ENCODE data around the gene TAS2R60. TPM values are rescaled to one million over a fixed set of nuclear protein-coding genes. Genes with fewer than 3 reads are reported as not detected.

Gene TAS2R60
- polyA plus RNA-seq, 1 of the 3 experiments (the other 2 are of a cell fraction), result not detected

DNA sequence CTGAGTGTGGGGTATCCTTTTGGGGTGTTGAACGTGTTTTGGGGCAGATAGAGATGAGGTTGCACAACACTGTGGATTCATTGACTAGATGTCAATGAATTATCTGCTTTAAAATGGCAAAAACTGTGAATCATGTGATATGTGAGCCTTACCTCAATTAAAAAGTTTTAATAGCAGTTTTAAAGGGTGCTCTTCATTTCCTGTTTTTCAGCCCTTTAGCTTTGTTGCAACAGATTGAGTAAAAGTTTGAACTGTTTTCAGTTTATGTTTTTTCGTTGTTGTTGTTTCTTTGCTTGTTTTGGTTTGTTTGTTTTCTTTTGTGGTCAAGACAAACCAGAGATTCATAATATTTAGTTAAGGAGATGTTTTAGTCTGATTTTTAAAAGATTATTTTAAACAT is 43.8 kb downstream of the TAS2R60 start:
- ChIA-PET POLR2A (no interaction called here), CTCF (no interaction called here)
- Histone ChIP-seq H3K4me3 (ENCODE audit: low read depth in 2 of 2, low read length in 1 of 2) (no peak overlapping the region), H3K9ac (peak overlapping the region; percentile 1; the same call in 1 of the 2 replicates), H3K9me2 (0 out of 2 replicates have a peak, but pooled peaks cover 2% of the 10 kb centered on the region), H3F3A (replicated peaks; ENCODE audit: insufficient read depth) (peaks cover 25% of the 10 kb centered on the region), H3K9me3 (no peaks in the 10 kb centered on the region), H3K36me3 (replicated peaks in 1 of 2; ENCODE audit: control insufficient read depth in 1 of 2, insufficient read depth in 2 of 2, low read length in 1 of 2) (no peaks in the 10 kb centered on the region), H4K20me1 (ENCODE audit: insufficient read depth) (no peaks in the 10 kb centered on the region), H3K27me3 (ENCODE audit: insufficient read depth) (no peaks in the 10 kb centered on the region), H3K4me2 (0 out of 2 replicates have a peak overlapping the region, but pooled peaks have one; percentile 20), H3K79me2 (ENCODE audit: insufficient read depth) (no peaks in the 10 kb centered on the region), H3K27ac (ENCODE audit: low read depth in 2 of 2, low read length in 1 of 2) (peak overlapping the region; percentile 66; a peak in 3 of 4 replicates), H3K4me1 (ENCODE audit: control insufficient read depth in 1 of 2, insufficient read depth in 2 of 2, low read depth in 1 of 2, low read length in 1 of 2) (peaks cover 3 to 35% of the 10 kb centered on the region in 2 experiments), H2AFZ (ENCODE audit: low read depth) (peak overlapping the region; percentile 70)
- DNase-seq, result no peak
- TF ChIP-seq NFIC (IDR thresholded peaks at IDR 0.05; ENCODE audit: borderline replicate concordance), result no peak
- no peak for TF ChIP-seq TCF12 (IDR thresholded peaks at IDR 0.05)
- TF ChIP-seq MEF2A (IDR thresholded peaks at IDR 0.05; ENCODE audit: borderline replicate concordance, low read depth), result no peak
- TF ChIP-seq, protein P1, sequence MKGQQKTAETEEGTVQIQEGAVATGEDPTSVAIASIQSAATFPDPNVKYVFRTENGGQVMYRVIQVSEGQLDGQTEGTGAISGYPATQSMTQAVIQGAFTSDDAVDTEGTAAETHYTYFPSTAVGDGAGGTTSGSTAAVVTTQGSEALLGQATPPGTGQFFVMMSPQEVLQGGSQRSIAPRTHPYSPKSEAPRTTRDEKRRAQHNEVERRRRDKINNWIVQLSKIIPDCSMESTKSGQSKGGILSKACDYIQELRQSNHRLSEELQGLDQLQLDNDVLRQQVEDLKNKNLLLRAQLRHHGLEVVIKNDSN (IDR thresholded peaks at IDR 0.05; ENCODE audit: borderline replicate concordance, low read depth), result no peak
- no peak for TF ChIP-seq GATA2 (CRISPR knock-in tag; IDR thresholded peaks at IDR 0.05)
- TF ChIP-seq, protein P2, sequence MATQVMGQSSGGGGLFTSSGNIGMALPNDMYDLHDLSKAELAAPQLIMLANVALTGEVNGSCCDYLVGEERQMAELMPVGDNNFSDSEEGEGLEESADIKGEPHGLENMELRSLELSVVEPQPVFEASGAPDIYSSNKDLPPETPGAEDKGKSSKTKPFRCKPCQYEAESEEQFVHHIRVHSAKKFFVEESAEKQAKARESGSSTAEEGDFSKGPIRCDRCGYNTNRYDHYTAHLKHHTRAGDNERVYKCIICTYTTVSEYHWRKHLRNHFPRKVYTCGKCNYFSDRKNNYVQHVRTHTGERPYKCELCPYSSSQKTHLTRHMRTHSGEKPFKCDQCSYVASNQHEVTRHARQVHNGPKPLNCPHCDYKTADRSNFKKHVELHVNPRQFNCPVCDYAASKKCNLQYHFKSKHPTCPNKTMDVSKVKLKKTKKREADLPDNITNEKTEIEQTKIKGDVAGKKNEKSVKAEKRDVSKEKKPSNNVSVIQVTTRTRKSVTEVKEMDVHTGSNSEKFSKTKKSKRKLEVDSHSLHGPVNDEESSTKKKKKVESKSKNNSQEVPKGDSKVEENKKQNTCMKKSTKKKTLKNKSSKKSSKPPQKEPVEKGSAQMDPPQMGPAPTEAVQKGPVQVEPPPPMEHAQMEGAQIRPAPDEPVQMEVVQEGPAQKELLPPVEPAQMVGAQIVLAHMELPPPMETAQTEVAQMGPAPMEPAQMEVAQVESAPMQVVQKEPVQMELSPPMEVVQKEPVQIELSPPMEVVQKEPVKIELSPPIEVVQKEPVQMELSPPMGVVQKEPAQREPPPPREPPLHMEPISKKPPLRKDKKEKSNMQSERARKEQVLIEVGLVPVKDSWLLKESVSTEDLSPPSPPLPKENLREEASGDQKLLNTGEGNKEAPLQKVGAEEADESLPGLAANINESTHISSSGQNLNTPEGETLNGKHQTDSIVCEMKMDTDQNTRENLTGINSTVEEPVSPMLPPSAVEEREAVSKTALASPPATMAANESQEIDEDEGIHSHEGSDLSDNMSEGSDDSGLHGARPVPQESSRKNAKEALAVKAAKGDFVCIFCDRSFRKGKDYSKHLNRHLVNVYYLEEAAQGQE (IDR thresholded peaks at IDR 0.05; ENCODE audit: low read depth, low read length), result no peak
- TF ChIP-seq FOSL2 (IDR thresholded peaks at IDR 0.05; ENCODE audit: borderline replicate concordance, low read depth), result no peak
- TF ChIP-seq FOXM1 (IDR thresholded peaks at IDR 0.05; ENCODE audit: low read depth), result no peak
- TF ChIP-seq, protein P3, sequence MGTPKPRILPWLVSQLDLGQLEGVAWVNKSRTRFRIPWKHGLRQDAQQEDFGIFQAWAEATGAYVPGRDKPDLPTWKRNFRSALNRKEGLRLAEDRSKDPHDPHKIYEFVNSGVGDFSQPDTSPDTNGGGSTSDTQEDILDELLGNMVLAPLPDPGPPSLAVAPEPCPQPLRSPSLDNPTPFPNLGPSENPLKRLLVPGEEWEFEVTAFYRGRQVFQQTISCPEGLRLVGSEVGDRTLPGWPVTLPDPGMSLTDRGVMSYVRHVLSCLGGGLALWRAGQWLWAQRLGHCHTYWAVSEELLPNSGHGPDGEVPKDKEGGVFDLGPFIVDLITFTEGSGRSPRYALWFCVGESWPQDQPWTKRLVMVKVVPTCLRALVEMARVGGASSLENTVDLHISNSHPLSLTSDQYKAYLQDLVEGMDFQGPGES (IDR thresholded peaks at IDR 0.05; ENCODE audit: low read depth, low read length), result no peak
- no peak for TF ChIP-seq SMC3 (IDR thresholded peaks at IDR 0.05; ENCODE audit: low read depth, low read length)
- TF ChIP-seq, protein P4, sequence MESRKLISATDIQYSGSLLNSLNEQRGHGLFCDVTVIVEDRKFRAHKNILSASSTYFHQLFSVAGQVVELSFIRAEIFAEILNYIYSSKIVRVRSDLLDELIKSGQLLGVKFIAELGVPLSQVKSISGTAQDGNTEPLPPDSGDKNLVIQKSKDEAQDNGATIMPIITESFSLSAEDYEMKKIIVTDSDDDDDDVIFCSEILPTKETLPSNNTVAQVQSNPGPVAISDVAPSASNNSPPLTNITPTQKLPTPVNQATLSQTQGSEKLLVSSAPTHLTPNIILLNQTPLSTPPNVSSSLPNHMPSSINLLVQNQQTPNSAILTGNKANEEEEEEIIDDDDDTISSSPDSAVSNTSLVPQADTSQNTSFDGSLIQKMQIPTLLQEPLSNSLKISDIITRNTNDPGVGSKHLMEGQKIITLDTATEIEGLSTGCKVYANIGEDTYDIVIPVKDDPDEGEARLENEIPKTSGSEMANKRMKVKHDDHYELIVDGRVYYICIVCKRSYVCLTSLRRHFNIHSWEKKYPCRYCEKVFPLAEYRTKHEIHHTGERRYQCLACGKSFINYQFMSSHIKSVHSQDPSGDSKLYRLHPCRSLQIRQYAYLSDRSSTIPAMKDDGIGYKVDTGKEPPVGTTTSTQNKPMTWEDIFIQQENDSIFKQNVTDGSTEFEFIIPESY (IDR thresholded peaks at IDR 0.05; ENCODE audit: borderline replicate concordance, low read depth), result no peak
- TF ChIP-seq JUND (IDR thresholded peaks at IDR 0.05), result no peak
- no peak for TF ChIP-seq GABPA (IDR thresholded peaks at IDR 0.05; ENCODE audit: low read depth)
- TF ChIP-seq, protein P5, sequence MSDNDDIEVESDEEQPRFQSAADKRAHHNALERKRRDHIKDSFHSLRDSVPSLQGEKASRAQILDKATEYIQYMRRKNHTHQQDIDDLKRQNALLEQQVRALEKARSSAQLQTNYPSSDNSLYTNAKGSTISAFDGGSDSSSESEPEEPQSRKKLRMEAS (IDR thresholded peaks at IDR 0.05; ENCODE audit: low read depth), result no peak
- TF ChIP-seq, protein P6, sequence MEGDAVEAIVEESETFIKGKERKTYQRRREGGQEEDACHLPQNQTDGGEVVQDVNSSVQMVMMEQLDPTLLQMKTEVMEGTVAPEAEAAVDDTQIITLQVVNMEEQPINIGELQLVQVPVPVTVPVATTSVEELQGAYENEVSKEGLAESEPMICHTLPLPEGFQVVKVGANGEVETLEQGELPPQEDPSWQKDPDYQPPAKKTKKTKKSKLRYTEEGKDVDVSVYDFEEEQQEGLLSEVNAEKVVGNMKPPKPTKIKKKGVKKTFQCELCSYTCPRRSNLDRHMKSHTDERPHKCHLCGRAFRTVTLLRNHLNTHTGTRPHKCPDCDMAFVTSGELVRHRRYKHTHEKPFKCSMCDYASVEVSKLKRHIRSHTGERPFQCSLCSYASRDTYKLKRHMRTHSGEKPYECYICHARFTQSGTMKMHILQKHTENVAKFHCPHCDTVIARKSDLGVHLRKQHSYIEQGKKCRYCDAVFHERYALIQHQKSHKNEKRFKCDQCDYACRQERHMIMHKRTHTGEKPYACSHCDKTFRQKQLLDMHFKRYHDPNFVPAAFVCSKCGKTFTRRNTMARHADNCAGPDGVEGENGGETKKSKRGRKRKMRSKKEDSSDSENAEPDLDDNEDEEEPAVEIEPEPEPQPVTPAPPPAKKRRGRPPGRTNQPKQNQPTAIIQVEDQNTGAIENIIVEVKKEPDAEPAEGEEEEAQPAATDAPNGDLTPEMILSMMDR (IDR thresholded peaks at IDR 0.05), result no peak
- no peak for TF ChIP-seq FOXJ3 (CRISPR knock-in tag; IDR thresholded peaks at IDR 0.05)
- no peak for TF ChIP-seq TEAD4 (IDR thresholded peaks at IDR 0.05; ENCODE audit: borderline replicate concordance, insufficient read depth)
- TF ChIP-seq EZH2phosphoT487 (IDR thresholded peaks at IDR 0.05; ENCODE audit: borderline replicate concordance, low read depth), result no peak
- no peak for TF ChIP-seq RAD21 (IDR thresholded peaks at IDR 0.05; ENCODE audit: low read length)
- no peak for TF ChIP-seq POLR2AphosphoS5 (IDR thresholded peaks at IDR 0.05; ENCODE audit: low read depth, low read length)
- WGBS (ENCODE audit: low lambda C conversion rate), result 20% methylated on average over 2 of the region's 2 CpGs
